PFSK-1 (cell line): ENCODE measurements around the gene GPR107.

Experiments used
- FOXP2 ChIP-seq: optimal IDR thresholded peaks from 2 replicates; pipeline ENCODE3; 2011; ENCODE audit warnings: borderline replicate concordance, control low read depth, inconsistent platforms; ENCODE audit not compliant: insufficient read depth; ENCODE audit errors: extremely low read length, extremely low read depth
- POLR2AphosphoS5 ChIP-seq: IDR thresholded peaks from 2 replicates; pipeline ENCODE4 v1.6.1; 2012; ENCODE audit warnings: low read depth, mild to moderate bottlenecking, control low read depth, low read length, moderate library complexity
- SIN3A ChIP-seq: IDR thresholded peaks from 2 replicates; pipeline ENCODE4 v1.6.1; 2012; ENCODE audit warnings: mild to moderate bottlenecking, low read length, moderate library complexity, borderline replicate concordance; ENCODE audit not compliant: insufficient read depth
- TAF1 ChIP-seq: IDR thresholded peaks from 2 replicates; pipeline ENCODE4 v1.6.1; 2012; ENCODE audit warnings: low read length, control low read depth, borderline replicate concordance; ENCODE audit not compliant: insufficient read depth
- TF ChIP-seq, protein P1 (sequence below), 2 experiments: IDR thresholded peaks; 2 replicates each; pipeline versions ENCODE4 v1.6.1 to v1.8.0; 2011 to 2012; ENCODE audit warnings: low read depth in 2 of 2, low read length in 2 of 2, control low read depth in 1 of 2, inconsistent platforms in 1 of 2, mild to moderate bottlenecking in 1 of 2, moderate library complexity in 1 of 2; ENCODE audit not compliant: insufficient read depth in 1 of 2

DNA sequence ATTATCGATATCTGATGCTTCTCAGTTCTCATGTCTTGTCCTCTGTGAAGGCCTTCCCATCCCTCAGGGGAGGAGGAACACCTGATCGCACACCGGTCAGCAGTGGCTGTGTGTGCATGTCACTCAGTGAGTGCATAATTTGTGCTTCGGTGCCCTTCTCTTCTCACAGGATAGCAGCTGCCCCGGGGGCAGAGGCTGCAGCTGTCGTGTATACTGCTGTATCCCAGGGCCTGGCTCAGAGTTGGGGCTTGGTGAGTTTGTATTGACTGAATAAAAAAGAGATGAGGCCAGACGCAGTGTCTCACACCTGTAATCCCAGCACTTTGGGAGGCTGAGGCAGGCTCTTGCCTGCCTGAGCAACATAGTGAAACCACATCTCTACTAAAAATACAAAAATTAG, 68.8 kb downstream of the GPR107 start:
- TF ChIP-seq, protein P1, sequence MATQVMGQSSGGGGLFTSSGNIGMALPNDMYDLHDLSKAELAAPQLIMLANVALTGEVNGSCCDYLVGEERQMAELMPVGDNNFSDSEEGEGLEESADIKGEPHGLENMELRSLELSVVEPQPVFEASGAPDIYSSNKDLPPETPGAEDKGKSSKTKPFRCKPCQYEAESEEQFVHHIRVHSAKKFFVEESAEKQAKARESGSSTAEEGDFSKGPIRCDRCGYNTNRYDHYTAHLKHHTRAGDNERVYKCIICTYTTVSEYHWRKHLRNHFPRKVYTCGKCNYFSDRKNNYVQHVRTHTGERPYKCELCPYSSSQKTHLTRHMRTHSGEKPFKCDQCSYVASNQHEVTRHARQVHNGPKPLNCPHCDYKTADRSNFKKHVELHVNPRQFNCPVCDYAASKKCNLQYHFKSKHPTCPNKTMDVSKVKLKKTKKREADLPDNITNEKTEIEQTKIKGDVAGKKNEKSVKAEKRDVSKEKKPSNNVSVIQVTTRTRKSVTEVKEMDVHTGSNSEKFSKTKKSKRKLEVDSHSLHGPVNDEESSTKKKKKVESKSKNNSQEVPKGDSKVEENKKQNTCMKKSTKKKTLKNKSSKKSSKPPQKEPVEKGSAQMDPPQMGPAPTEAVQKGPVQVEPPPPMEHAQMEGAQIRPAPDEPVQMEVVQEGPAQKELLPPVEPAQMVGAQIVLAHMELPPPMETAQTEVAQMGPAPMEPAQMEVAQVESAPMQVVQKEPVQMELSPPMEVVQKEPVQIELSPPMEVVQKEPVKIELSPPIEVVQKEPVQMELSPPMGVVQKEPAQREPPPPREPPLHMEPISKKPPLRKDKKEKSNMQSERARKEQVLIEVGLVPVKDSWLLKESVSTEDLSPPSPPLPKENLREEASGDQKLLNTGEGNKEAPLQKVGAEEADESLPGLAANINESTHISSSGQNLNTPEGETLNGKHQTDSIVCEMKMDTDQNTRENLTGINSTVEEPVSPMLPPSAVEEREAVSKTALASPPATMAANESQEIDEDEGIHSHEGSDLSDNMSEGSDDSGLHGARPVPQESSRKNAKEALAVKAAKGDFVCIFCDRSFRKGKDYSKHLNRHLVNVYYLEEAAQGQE (IDR thresholded peaks at IDR 0.05; ENCODE audit: insufficient read depth in 1 of 2, low read depth in 2 of 2, low read length in 2 of 2) = no peak
- TF ChIP-seq POLR2AphosphoS5 = no peak
- no peak for TF ChIP-seq TAF1
- TF ChIP-seq SIN3A = no peak
- TF ChIP-seq FOXP2 = no peak
